Stimulated activated CD4-positive, alpha-beta T cell treated with anti-CD3 and anti-CD28 coated beads, TNF-alpha, amount 100 ng/mL, for 1 hour (primary cell): ENCODE data around the gene EML6.

Experiments used
- DNase-seq, 3 donors: peaks; one replicate each; pipeline ENCODE4 v3.0.0-alpha.2; 2020; ENCODE audit warnings: low read depth in 3 of 3, low spot score in 1 of 3

The EML6 gene

DNA sequence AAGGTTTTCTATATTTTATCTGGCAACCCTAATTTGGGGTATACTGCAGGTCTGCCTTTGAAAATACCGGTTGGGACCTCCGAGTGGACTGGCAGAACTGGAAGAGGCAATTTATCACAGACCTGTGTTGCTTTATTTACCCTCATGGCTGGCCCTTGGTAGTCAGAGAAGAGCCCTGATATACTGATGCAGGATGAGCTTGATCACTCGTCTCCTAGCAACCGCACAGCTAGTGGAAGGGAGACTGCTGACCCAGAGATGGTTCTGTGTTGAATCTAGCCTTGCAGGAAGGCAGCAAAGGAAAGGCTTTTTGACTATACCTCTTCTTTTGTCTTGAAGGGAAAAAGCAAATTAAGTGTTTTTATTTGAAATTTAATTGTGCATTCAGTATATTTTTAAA lies 154.7 kb downstream of the EML6 start:
- no peak for DNase-seq

DNA sequence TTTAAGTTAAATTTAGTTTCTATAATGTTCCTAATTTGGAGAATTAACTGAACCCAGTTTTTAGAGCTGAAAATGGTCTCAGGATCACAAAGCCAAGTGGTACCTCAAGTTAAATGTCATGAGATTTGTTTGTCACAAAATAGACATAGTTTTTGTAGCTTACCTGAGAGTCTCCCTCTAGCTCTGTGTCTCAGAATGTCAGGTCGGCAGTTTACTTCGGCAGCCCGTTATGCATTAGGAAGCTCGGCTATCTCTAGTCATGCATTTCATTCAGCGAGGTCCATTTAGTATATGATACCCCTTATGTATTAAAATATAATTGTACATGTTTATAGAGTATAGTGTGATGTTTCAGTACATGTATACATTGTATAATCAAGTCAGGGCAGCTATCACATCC lies 155.6 kb downstream of the EML6 start:
- no peak for DNase-seq

DNA sequence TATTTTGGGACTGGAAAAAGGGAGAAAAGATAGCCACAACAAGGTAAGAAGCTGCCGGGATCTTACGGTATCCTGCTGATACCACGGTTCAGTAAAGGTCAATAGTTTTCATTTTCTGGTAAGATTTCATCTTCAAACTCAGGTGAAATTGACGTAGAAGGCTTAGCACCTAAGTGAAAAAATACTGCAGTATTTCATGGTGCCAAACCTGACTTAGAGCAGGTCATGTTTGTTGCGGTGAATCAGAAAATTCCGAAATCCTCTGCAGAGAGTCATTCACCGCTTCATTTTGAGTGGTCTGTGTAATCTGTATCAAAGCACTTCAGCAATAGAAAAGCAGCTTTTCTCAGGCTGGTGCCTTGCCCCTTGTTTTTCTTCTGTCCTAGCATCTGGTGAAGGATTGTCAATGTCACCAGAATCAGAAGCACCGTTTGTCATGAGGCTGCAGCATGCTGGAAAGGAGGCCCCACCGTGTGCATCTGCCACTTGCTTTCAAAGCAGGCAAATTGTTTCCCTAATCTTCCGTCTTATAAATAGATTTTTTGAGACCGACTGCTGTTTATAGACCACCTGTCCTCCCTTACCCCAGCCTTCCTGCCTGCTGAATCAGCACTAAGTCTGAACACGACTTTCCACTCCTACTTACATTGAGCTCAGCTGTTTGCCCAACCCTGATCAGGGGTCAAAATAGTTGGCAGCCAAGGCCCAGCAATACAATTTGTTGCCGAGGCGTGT lies 156.3 kb downstream of the EML6 start:
- DNase-seq: no peak

DNA sequence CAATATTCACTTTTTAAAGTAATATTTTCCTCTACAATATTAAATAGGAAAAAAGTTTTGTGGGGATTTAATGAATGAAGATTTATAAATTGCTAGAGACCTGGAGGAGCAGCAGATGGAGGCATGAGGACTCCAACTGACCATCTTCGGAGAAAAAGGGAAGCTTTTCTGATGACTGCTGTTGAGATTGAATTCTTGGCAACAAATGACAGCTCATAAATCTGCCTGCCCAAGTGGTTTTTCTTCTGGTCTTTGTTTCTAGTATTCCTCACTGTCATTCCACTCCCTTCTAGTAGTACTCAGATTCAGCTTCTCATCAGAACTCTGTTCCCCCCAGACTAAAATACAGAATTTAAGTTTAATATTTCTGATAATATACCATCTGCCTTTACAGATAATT lies 157.0 kb downstream of the EML6 start:
- no peak for DNase-seq

DNA sequence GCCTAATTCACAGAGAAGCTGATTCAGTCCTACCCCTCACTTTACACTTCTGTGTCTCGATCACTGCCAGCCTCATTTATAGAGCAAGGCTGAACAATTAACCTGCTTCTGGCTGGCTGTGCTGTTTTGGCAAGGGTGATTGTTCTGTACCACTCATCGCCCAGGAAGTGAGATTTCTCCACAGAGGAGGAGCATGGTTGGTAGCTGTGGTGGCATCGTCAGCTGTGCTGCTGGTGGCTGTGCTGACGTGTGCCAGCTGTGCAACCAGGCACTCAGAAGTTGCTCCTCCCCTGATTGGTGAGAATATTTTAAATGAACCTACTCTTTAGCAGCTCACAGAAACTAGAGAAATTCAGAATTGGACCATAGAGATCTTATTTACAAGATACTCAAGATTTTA lies 158.3 kb downstream of the EML6 start:
- DNase-seq: no peak

DNA sequence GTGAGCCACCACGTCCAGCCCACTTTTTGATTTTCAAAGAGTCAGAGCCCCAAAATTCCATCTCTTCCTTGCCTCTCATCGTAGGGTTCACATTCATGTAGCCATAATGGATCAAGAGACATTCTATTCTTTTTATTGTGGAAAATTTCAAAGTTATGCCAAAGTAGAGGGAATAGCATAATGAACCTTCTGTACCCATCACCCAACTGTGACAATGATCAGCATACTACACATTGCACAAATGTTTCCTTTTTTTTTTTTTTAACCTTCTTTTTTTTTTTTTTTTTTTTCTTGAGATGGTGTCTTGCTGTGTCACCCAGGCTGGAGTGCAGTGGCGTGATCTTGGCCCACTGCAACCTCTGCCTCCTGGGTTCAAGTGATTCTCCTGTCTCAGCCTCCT lies 162.4 kb downstream of the EML6 start:
- DNase-seq: no peak

DNA sequence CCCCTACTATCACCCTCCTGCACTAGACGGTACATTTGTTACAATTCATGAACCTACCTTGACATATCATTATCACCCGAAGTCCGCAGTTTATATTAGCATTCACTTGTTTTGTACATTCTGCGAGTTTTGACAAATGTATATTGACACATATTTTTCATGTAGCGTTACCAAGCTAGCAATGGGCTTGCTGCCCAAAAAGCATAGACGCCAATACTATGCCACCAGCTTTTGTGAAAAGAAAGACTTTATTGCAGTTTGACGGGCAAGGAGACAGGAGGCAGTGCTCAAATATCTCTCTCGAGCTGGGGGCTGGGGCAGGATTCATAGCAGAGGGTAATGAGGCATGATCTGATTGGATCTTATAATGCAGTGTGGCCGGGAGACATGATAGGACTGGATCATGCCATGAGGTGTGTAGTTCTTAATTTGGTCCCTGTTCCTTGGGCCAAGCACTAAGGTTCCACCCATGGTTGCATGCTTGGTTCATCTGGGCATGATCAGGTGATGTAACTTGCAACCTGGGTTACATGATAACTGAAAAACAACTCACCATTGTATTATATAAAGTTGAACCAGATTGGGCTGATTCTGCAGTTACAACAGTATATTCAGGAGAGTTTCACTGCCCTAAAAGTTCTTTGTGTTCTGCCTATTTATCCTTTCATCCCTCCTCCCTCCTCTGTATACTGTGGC lies 164.5 kb downstream of the EML6 start:
- DNase-seq: no peak

DNA sequence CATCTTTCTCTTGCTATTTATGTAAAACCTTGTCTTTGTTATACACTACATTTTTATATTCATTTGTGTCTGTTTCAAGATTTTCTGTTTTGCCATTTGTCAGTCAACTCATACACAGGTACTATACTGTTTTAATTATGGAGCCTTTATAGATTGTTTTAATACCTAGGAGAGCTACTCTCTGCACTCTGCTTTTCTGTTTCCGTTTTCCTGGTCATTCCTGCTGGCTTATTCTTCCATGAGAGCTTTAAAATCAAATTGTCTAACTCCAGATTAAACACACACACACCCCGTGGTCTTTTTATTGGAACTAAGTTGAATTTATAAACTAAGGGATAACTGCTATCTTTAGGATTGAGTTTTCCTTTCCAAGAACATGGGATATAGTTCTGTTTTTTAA lies 165.6 kb downstream of the EML6 start:
- DNase-seq: no peak

DNA sequence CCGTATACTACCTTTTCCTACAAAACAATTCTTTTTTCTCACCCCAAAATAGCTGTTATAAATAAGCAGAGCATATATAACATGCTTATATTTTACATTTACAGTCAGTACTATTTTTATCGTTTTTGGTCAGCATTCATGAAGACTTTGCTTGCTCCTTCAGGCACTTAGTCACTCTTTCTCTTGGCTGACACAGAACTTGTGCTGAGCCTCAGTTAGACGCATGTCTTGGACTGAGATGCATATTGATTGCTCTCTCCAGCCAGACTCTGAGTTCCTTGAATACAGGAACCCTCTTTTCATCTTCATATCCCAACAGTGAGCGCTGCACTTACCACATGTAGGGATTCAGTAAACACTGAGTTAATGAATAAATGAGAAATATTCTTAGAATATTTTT lies 168.4 kb downstream of the EML6 start:
- DNase-seq: no peak

DNA sequence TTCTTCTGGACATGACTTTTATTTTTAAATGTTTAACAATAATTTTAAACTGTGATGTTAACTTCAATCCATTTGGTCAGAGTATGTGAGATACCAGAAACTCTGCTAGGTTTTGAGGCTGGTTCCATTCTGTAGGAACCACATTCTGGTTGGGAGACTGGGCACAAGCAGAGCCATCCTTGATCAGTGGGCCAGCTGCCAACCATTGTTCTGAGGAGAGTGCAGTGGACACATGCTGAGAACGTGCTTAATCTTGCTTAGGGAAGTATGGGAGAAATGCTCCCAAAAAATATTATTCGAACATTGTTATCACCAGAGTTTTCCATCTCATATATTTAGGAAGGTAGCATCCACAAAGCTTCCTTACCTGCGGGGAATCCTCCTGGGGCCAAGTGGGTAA lies 171.0 kb downstream of the EML6 start:
- DNase-seq: no peak

DNA sequence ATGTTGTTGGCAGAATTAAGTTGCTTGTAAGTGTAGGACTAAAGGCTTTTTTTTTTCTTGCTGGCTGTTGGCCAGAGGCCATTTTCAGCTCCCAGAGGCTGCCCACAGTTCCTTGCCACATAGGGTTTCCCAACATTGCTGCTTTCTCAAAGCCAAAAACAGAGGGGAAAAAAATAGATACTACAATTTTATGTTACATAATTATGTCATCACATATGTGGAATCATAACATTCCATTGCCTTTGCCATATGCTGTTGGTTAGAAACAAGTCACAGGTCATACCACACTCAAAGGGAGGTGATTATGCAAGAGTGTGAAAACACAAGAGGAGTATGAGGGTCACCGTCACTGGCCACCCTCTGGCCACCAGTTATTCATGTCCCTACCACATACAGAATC lies 172.3 kb downstream of the EML6 start:
- DNase-seq: no peak

DNA sequence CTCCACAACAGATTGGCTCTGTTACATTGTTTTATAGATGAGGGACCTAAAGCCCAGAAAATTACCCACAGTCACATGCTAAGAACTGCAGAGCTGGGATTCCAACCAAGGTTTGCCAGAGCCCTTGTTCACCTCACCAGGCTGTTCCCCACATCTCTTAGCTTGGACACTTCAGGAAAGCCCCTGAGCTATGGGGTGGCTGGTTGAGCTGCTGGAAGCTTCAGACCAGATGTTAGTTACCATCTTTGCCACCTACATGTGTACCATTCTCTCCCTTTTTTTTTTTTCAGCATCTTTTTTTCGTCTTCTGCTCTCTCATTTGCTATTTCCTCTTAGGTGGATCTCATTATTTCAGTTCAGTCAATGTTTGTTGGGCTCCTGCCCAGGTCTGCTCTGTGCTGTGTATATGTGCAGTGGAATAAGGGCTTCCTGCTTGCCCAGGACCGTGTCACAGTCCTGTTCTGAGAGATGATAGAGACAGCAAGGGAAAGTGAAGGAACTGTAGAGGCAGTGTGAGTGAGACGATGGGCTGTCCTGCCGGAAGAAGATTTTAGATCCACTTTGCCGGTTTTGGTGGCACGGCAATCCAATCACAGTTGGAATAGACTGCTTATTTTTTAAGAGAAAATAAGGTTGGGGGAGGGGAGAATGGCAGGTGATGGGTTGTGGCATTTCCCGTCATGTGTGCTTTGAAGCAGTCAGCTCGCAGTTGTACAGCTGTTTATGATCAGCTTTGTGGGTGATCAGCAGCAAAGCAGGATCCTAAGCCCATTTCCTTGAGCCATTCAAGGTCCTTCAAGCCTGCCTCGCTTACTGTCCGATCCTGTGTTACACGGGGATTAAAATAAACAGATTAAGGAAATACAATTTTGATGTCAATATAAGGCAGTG lies 174.2 kb downstream of the EML6 start:
- DNase-seq: no peak

DNA sequence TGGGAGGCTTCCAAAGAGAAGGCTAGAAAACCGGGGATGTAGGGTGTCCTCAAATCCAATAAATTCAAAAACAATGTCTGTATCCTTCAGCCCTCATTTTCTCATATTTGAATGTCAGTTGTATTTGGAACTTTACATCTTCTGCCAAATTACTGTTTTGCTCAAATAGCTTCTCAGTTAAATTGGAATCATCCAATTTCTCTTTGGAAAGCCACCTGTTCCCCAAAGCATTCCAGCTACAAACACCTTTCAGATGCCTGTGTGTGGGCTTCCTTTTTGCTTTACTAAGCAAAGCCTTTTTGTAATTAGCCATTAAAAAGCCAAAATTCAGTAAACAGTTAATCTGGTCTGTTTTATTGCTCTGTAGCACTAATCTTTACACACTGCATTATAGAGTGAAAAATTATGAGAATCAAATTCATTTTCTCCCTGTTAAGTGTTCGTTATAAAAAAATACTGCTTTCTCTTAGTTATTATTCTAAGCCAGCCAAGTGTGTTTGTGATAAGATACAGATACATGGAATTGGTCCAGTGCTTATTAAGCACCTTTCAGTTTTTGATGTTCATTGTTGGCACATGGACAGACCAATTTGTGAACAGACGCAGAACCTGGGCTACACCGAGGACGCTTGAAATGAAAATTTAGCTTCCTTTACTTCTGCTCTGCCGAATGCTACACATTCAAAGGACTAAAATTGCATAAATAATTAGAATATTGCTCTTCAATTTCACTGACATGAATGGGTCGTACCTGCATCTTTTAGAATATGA lies 175.2 kb downstream of the EML6 start:
- no peak for DNase-seq

DNA sequence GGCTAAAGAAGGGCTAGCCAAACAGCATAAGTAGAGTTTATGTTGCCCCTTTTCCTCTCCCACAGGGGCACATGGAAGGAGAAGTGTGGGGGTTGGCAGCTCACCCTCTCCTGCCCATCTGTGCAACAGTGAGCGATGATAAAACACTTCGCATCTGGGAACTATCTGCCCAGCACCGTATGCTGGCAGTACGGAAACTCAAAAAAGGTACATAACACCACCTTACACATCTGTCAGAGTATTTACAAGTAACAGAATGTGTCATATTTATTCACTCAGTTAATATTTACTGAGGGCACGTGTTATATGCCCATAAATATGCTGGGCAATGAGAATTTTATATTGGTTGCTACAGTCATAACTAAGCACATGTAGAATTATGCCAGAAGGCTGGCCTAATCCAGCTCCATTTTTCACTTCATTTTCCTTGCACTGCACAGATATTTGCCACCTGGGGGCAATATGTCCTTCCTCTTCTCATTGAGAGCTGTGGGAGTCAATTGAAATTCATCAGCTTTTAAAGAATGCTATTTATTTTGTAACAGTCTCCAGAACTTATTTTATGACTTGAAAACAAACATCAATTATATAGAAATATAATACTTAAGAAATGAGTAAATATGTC lies 176.2 kb downstream of the EML6 start:
- no peak for DNase-seq

DNA sequence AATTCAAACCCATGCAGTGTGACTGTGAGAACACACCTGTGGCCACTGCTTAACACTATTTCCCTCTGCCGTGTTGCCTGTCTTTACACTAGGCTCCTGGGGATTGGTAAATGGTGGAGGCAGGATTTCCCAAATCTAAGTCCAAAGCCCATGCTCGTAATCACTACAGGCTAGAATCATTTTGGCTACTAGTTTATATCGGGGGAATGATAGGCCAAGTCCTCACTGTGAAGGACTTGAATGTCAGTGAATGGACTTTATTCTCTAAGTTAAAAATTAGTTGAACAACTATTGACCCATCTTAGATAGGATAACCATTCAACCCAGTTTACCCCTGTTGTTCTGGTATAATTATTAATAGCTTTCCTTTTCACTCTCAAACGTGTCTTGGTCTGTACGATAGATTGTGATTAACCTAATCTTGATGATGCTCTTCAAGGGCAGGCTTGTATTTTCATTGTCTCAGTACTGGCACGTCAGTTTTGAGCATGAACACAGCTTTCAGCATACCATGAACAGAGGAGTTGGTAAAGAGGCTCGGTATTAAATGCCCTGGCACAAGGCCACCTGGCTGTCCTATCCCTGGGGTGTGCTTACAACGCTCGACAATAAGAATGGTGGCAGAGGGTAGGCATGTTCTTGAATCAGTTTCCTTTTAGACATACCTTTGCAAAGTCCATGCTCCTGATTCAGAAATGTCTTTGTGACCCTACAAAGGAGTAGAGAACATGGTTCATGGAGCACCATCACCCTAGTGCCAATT lies 177.9 kb downstream of the EML6 start:
- no peak for DNase-seq

DNA sequence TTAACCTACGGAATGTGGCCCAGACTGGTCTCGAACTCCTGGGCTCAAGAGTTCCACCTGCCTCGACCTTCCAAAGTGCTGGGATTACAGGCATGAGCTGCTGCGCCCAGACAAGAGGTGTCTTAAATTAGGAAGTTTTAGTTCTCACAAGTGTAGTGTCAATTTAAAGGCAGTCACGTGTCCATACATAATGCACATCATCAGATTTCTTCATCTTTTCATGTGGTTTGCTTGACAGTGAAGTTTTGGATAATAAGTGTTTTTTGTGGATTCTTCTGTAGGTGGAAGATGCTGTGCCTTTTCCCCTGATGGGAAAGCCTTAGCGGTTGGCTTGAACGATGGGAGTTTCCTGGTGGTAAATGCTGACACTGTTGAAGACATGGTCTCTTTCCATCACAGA lies 179.3 kb downstream of the EML6 start:
- DNase-seq: no peak

DNA sequence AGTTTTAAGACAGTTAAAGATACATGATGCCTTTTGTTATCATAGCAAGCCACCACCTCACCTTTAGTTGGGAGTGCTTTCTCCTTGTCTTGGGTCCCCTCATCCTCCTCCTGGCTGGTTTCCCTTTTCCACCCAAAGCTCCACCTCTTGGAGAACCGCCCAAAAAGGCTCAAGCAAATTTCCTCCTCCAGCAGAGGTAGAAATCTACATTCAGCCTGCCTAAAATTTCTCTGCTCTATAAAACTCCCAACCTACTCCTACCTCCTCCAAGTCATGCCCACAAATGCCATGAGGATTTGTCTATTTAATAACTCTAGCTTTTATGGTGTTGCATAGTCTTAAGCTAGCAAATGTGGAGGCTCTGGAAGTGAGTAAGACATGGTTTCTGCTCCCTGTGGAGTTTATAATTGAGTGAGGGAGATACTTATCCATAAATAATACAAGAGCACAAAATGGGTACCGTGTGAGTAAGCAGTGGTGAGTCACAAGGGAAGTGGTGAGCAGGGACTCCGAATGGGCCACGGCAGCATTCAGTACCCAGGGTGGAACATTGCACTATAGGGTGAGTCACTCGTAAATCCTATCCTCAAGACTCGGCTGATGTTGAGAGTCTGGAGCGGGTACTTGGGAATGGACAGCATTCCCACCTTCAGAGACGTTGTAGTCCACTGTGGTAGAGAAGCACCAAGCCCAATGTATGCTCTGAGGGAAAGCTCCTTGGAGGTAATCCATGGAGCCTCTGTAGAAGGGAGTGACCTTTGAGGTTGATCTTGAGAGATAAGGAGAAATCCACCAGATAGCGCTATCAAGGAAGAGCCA lies 180.5 kb downstream of the EML6 start:
- DNase-seq: peak; percentile 21 to 30 (median 27)

DNA sequence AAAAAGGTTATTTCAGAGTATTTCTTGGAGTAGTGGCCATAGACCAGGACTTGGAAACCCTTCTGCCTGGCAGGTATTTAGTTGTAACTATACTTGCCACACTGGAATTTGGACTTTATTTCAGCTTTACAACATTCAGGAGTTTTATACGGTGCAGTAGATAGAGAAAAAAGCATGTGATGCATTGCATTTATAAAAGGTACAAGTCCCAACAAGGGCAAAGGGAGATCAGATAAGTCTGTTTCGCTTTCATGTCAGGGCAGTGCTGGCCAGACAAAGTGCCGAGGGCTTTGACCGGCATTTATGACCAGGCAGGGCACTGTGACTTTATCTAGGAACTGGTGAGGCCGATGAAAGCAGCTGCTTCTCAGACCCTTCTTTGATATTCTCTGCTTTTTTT lies 181.4 kb downstream of the EML6 start:
- DNase-seq: no peak

DNA sequence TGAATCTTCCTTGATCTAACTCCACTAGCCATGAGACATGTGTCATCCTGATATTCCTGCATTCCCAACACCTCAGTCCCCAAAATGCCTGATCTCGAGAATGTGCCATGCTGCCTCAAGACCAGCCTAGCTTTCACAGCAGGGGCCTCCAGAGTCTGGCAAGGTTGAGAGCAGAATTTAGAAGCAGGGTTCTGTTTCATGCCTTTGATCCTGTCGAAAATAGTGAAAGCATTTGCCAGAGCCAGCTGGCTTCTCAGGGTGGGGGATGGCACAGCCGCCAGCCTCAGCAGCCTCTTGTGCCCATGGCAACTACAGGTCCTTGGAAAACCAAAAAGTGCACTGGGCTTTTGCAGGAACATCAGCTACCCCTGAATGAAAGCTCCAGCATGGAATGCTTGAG lies 183.3 kb downstream of the EML6 start:
- no peak for DNase-seq
